Omental fat pad (tissue), 4 donors: ENCODE data around the gene P2RX6. TPM values are rescaled to one million over a fixed set of nuclear protein-coding genes. Genes with fewer than 3 reads are reported as not detected.
"Not testable (repeated sequence)": the region's sequence is repeated elsewhere in the genome, so short reads cannot be mapped to it uniquely, and the experiment has no call there.

Experiments used
- ATAC-seq: fragments of 150-250 bp; one replicate; pipeline ENCODE4 v1.9.1; 2016; ENCODE audit warnings: mild to moderate bottlenecking, moderate library complexity; ENCODE audit not compliant: low FRiP score
- DNase-seq: peaks from one replicate; pipeline ENCODE4 v3.0.0-alpha.2; 2019; ENCODE audit warnings: low spot score
- total RNA-seq, 4 donors: library from RNA; depleted of rRNA; stranded (reverse); fragments of >200 nt; gene quantifications; one replicate each; pipeline ENCODE4 v1.1.0, GENCODE V29; 2016
- TF ChIP-seq, protein P1 (sequence below), 3 donors: fragments of 450-650 bp; IDR thresholded peaks; one replicate each; pipeline ENCODE4 v1.5.1; 2016 to 2017; ENCODE audit warnings: antibody characterized with exemption in 3 of 3, mild to moderate bottlenecking in 3 of 3, moderate library complexity in 2 of 3

The P2RX6 gene
- total RNA-seq, 4 donors from 2014 or later: 1.0 to 1.9 TPM; not detected in 2

DNA sequence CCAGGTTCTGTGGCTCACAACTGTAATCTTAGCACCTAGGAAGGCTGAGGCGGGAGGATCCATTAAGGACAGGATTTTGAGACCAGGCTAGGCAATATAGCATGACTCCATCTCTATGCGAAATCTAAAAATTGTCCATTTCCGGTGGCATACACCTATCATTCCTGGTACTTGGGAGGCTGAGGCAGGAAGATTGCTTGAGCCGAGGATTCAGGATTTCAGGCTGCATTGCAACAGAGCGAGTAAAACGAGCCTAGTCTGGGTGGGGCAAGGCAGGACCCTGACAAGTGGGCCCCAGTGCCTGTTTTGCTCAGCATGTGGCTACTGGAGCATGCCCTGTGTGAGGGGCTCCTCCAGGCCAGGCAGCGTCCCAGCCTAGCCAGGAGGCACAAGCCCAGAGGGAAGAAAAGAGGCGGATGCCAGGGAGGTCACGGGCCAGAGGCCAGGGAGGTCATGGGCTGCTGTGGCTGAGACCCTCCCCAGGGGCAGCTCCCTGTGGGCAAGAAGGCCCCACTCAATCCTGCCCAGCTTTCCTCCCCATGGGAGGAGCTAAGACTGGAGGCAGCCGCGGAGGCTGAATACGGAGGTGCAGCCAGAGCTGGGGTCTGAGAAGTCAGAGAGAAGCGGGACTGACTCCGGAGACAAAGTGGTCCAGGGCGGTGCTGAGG is 39.2 kb downstream of the P2RX6 start:
- TF ChIP-seq, protein P1, sequence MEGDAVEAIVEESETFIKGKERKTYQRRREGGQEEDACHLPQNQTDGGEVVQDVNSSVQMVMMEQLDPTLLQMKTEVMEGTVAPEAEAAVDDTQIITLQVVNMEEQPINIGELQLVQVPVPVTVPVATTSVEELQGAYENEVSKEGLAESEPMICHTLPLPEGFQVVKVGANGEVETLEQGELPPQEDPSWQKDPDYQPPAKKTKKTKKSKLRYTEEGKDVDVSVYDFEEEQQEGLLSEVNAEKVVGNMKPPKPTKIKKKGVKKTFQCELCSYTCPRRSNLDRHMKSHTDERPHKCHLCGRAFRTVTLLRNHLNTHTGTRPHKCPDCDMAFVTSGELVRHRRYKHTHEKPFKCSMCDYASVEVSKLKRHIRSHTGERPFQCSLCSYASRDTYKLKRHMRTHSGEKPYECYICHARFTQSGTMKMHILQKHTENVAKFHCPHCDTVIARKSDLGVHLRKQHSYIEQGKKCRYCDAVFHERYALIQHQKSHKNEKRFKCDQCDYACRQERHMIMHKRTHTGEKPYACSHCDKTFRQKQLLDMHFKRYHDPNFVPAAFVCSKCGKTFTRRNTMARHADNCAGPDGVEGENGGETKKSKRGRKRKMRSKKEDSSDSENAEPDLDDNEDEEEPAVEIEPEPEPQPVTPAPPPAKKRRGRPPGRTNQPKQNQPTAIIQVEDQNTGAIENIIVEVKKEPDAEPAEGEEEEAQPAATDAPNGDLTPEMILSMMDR (IDR thresholded peaks at IDR 0.05): no peak
- ATAC-seq (no peak), DNase-seq (no peak)

DNA sequence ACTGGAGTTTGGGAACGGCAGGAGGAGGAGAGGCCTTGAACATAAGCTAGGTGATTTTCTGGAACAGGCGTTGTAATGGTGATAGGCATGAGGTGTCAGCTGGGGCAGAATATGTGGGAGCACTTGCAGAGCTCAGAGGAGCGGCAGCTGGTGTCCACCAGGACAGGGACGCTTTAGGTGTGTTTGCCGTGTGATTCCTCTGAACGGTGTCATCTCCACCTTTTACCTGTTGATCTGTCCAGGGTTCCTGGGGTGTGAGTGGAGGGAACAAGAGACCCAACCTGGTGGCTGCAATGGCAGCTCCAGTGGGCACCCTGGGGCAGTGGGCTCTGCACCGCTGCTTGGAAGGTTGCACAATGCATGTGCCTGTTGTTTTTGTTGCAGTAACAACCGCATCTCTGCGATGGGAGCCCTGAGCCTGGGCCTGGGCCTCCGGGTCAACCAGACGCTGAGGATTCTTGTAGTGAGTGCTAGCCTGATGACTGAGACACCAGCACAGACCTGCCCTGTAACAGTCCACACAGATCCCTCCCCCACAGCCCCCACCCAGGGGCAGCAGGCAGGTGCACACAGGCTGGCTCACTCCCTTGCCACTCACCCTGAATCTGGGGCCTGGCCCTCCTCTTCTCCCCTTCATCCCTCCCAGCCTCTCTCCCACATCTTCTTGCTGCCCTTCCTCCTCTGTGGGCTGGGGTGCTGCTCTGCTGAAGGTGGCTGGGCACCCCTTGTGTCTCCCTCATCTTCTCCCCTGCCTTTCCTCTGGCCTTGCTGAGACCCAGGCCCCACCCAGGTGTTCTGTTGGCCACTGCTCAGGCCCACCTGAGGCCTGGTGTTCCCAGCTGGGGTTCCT is 40.0 kb downstream of the P2RX6 start:
- TF ChIP-seq, protein P1 (IDR thresholded peaks at IDR 0.05): no peak
- DNase-seq (no peak), ATAC-seq (no peak)

DNA sequence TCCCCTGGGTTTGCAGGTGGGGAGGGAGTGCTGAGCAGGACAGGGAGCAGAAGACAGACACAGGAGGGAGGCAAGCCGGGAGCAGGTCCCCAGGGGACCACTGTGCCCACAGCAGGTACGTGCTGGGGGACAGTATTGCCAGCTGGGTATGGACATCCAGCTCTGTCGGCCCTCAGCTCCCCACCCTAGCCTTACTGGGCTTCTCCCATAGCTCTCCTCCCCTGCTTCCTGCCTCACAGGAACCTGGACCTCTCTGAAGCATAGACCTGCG is 40.5 kb downstream of the P2RX6 start:
- DNase-seq (no peak), ATAC-seq (no peak)
- TF ChIP-seq, protein P1 (IDR thresholded peaks at IDR 0.05): no peak

DNA sequence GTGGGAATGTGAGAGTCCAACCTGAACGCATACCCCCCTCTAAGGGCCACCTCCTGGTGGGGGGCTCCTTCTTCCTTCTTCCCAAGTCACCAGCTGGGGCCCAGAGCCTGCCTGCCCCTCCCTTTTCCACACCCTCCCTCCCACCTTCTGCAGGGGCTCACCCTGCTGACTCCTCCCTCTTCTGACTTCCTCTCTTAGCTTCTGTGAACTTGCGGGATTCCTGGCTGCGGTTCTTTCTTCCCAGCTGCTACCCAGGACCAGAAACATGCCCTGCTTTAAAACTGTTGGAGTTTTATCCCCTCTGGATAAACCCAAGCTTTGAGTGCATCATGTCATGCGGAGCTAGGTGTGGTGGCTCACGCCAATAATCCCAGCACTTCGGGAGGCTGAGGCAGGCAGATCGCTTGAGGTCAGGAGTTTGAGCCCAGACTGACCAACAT is 40.9 kb downstream of the P2RX6 start:
- no peak for ATAC-seq
- no peak for DNase-seq
- TF ChIP-seq, protein P1 (IDR thresholded peaks at IDR 0.05): no peak

DNA sequence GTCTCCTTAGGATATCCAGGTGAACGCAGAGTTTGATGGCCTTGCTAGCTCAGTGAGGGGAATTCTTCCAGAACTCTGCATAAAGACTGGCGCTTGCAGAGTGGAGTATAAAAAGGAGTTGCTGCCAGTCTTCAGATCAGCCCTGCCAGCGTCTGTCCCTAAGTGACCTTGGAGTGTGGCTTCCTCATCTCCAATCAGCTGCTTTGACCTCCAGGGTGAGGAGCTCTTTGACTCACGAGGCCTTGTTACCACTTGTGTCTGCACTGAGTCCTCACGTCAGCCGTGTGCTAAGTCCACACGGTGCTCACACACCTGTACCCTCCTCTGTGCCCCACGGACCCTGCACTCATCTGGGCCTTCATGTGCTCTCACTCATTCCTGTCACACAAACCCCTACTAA is 45.4 kb downstream of the P2RX6 start:
- ATAC-seq, DNase-seq: not testable (repeated sequence)

DNA sequence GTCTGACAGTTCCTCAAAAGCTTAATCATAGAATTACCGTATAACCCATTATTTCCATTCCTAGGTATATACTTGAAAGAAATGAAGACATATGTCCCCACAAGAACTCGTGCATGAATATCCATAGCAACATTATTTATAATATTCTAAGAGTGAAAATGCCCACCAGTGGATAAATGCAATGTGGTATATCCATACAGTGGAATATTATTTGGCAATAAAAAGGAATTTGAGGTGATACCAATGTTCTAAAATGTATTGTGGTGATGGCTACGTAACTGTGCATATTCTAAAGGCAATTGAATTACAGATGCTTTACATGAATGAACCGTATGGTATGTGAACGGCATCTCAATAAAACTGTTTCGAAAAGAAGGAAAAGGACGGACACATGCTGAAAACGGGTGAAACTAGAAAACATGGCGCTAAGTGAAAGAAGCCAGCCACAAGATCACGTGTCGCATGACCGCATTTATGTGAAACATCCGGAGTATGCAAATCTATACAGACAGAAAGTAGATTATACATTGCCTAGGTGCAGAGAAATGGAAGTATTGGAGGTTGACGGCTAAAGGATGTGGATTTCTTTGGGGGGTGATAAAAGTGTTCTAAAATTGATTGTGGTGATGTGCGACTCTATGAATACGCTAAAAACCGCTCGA is 46.8 kb downstream of the P2RX6 start:
- ATAC-seq, DNase-seq: not testable (repeated sequence)

DNA sequence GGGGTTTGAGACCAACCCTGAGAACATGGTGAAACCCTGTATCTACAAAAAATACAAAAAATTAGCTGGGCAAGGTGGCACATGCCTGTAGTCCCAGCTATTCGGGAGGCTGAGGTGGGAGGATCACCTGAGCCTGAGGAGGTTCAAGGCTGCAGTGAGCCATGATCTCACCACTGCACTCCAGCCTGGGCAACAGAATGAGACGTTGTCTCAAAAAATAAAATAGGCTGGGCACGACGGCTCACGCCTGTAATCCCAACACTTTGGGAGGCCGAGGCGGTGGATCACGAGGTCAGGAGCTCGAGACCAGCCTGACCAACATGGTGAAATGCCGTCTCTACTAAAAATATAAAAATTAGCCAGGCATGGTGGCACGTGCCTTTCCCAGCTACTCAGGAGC is 49.5 kb downstream of the P2RX6 start:
- not testable (repeated sequence) for DNase-seq, ATAC-seq

DNA sequence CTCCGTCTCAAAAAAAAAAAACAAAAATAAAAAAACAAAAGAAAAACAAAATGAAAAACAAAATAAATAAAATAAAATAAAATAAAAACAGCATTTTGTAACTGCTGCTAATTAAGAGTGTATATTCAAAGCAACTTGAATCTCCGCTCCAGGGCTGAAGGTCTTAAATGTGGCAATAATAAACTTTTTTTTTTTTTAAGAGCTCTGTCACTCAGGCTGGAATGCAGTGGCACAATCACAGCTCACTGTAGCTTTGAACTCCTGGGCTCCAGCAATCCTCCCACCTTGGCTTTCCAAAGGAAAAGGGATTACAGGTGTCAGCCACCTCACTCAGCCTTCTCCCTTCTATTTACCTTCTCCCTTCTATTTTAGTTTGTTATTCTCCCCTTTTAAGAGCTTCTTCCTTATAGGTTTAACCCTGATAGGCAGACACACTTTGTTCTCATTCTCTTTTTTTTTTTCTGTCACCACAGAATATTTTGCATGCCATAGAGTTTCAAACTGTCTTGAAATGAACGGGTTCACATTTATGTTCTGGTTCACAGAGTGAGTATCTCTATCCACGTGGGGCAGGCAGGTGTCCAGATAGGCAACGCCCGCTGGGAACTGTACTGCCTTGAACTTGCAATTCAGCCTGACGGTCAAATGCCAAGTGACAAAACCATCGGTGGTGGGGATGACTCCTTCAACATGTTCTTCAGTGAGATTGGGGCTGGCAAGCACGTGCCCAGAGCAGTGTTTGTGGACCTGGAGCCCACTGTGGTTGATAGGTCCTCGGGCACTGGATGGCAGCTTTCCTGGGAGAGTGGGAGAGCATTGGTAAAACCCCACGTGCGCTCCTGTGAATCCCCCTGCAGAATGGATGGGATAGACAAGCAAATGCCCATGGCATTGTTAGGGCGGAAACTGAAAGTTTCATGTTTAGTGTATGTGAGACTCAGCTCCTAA is 50.2 kb downstream of the P2RX6 start:
- DNase-seq: peak; percentile 16
- TF ChIP-seq, protein P1 (IDR thresholded peaks at IDR 0.05): no peak
- ATAC-seq: no peak
